ENCODE results near the gene PLA2G4D. TPM values are rescaled to one million over a fixed set of nuclear protein-coding genes. Genes with fewer than 3 reads are reported as not detected.
"Not testable (repeated sequence)": the region's sequence is repeated elsewhere in the genome, so short reads cannot be mapped to it uniquely, and the experiment has no call there.

PLA2G4D gene
- total and polyA plus RNA-seq, 7 donors, result not detected

GRCh38 chr15:42097018-42097417 is 2.7 kb upstream of the PLA2G4D start:
- ATAC-seq (no peak), DNase-seq (no peak)
- TF ChIP-seq CTCF (IDR thresholded peaks at IDR 0.05), result no peak
- 83 to 92% (median 90%) methylated on average over 5 of the region's 5 CpGs for WGBS, 3 donors
- intact Hi-C loops (cut with DNase I), result no loop called here
- no peak overlapping the region for H3K4me3 ChIP-seq
- no peaks in the 10 kb centered on the region for H3K36me3 ChIP-seq (ENCODE audit: insufficient read depth in 1 of 2, low read depth in 1 of 2)
- no peak overlapping the region for H3K27ac ChIP-seq
- H3K9me3 ChIP-seq, result no peaks in the 10 kb centered on the region
- no peaks in the 10 kb centered on the region for H3K27me3 ChIP-seq (ENCODE audit: insufficient read depth in 3 of 3, low read length in 2 of 3)
- peaks cover 9% of the 10 kb centered on the region for H3K4me1 ChIP-seq

GRCh38 chr15:42093966-42094365 is 396 bp downstream of the PLA2G4D start:
- no peak for TF ChIP-seq CTCF (IDR thresholded peaks at IDR 0.05)
- Histone ChIP-seq H3K27me3 (ENCODE audit: insufficient read depth in 3 of 3, low read length in 2 of 3) (no peaks in the 10 kb centered on the region), H3K4me1 (peaks cover 9% of the 10 kb centered on the region), H3K36me3 (ENCODE audit: insufficient read depth in 1 of 2, low read depth in 1 of 2) (no peaks in the 10 kb centered on the region), H3K27ac (no peak overlapping the region), H3K4me3 (no peak overlapping the region), H3K9me3 (no peaks in the 10 kb centered on the region)
- DNase-seq (no peak), ATAC-seq (no peak)
- 75 to 82% (median 81%) methylated on average over 7 of the region's 7 CpGs for WGBS, 3 donors
- intact Hi-C loops (cut with DNase I), result no loop called here

GRCh38 chr15:42092398-42093318 is 1.7 kb downstream of the PLA2G4D start:
- 46 to 55% (median 47%) methylated on average over 21 of the region's 21 CpGs for WGBS, 3 donors
- ATAC-seq, result peak; percentile 63 to 96 (median 91)
- Histone ChIP-seq H3K4me3 (no peak overlapping the region), H3K9me3 (no peaks in the 10 kb centered on the region), H3K27ac (no peak overlapping the region), H3K36me3 (ENCODE audit: insufficient read depth in 1 of 2, low read depth in 1 of 2) (no peaks in the 10 kb centered on the region), H3K27me3 (ENCODE audit: insufficient read depth in 3 of 3, low read length in 2 of 3) (no peaks in the 10 kb centered on the region), H3K4me1 (peaks cover 9% of the 10 kb centered on the region)
- no peak for TF ChIP-seq CTCF (IDR thresholded peaks at IDR 0.05)
- intact Hi-C loops (cut with DNase I), result no loop called here
- DNase-seq, result peak; percentile 51 to 79

- intact Hi-C loops (cut with DNase I); H3K36me3 ChIP-seq (ENCODE audit: insufficient read depth in 1 of 2, low read depth in 1 of 2); ATAC-seq; H3K9me3 ChIP-seq; DNase-seq; H3K4me3 ChIP-seq; H3K27ac ChIP-seq; H3K4me1 ChIP-seq; H3K27me3 ChIP-seq (ENCODE audit: insufficient read depth in 3 of 3, low read length in 2 of 3): not testable (repeated sequence)
- WGBS, 3 donors, result 80 to 84% (median 82%) methylated on average over 12 to 14 of the region's 14 CpGs
Observed at GRCh38 chr15:42091753-42092397, 2.5 kb downstream of the PLA2G4D start.

GRCh38 chr15:42090781-42091180 is 3.6 kb downstream of the PLA2G4D start:
- no peak for ATAC-seq
- WGBS, 3 donors, result 82 to 87% (median 84%) methylated on average over 9 of the region's 9 CpGs
- no peaks in the 10 kb centered on the region for H3K27me3 ChIP-seq (ENCODE audit: insufficient read depth in 3 of 3, low read length in 2 of 3)
- H3K27ac ChIP-seq, result no peak overlapping the region
- peaks cover 9% of the 10 kb centered on the region for H3K4me1 ChIP-seq
- no peak for TF ChIP-seq CTCF (IDR thresholded peaks at IDR 0.05)
- no peak overlapping the region for H3K4me3 ChIP-seq
- DNase-seq, result no peak
- H3K36me3 ChIP-seq (ENCODE audit: insufficient read depth in 1 of 2, low read depth in 1 of 2), result no peaks in the 10 kb centered on the region
- H3K9me3 ChIP-seq, result no peaks in the 10 kb centered on the region
- intact Hi-C loops (cut with DNase I), result no loop called here

Data from psoas muscle (tissue), 8 donors.